HG03521 (cell line): ENCODE results near the gene KDM4C.
"Not testable (repeated sequence)": the region's sequence is repeated elsewhere in the genome, so short reads cannot be mapped to it uniquely, and the experiment has no call there.

Source experiments
- ATAC-seq: cut with Tn5 transposase; IDR thresholded peaks from one replicate; pipeline ENCODE4 v1.9.1; 2021; ENCODE audit warnings: mild to moderate bottlenecking, moderate library complexity; ENCODE audit not compliant: unreplicated experiment

Gene KDM4C

DNA sequence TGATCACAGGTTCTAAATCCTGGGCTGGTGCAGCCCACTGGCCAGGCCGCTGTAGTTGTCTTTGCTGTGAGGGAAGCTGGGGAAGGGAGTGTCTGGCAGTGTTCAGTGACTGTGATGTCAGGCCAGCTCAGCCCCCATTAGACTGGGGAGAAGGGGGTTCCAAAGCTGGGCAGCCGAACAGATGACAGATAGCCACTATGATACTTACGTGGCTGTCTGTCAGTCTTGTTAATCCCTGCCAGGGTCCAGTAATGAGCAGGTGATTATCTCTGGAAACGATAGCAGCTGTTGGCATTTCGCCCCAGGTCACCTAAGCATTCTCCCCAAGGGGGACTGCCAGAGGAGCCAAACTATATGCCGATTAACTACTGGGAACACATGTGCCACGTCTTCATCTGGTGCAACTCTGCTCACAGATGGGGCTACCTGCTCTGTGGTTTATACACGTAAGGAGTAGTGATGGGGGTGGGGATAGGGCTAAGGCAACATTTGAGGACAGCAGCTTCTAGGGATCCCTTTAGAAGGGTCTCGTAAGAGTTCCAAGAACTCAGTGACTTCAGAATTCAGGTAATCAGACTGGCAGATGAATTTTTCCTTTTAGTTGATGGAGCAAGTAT lies 396.3 kb downstream of the KDM4C start:
- no peak for ATAC-seq

DNA sequence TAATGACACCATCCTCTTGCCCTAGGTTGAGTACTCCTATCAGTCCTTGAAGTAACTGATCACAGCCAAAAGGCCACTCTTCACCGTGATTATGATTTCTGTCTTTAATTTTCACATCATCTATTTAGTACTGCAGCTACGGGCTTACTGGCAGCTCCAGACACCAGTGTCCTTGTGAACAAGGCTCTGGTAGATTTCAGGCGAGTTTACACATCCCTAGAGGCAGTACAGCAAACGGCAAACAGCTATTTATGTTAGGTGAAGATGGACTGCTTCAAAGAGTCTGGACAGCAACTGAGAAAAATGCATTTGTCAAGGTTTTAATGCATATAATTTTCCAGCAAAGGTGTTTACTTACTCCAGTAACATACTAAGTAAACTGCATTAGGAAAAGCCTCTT lies 396.9 kb downstream of the KDM4C start:
- no peak for ATAC-seq

DNA sequence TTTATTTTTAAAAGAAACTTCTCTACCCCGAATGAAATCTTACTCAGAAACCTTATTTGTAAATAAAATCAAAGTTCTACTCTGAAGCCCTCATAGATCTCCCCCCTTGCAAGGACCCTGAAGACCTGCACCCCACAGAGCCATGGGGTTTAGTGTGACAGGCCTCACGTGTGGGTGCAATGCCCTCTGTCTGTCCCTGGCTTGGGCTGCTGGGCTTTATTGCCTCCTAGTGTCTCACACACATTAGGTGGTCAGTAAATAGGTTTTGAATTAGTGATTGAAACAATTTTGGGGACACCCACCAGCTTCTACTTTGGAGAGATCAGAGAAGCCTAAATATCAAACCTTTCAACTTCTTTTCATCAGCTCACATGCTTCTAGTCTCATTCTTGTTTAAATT lies 403.7 kb downstream of the KDM4C start:
- no peak for ATAC-seq

DNA sequence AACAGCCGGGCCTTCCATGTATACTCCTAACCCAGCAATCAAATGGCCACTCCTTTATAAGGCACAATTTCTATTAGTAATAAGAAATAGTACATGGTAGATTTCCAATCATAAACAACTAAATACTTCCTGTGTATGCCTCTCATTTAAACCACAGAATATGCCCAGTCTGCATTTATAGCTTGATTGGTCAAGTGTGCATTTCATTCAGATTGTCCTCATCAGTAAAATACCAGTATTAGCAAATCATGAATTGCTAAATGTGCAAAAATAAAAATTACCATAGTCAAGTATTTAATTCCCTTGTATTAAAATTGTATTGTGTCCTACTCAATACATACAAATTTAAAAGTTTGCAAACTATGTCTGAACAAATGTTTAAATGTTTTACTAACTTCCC lies 406.2 kb downstream of the KDM4C start:
- no peak for ATAC-seq

DNA sequence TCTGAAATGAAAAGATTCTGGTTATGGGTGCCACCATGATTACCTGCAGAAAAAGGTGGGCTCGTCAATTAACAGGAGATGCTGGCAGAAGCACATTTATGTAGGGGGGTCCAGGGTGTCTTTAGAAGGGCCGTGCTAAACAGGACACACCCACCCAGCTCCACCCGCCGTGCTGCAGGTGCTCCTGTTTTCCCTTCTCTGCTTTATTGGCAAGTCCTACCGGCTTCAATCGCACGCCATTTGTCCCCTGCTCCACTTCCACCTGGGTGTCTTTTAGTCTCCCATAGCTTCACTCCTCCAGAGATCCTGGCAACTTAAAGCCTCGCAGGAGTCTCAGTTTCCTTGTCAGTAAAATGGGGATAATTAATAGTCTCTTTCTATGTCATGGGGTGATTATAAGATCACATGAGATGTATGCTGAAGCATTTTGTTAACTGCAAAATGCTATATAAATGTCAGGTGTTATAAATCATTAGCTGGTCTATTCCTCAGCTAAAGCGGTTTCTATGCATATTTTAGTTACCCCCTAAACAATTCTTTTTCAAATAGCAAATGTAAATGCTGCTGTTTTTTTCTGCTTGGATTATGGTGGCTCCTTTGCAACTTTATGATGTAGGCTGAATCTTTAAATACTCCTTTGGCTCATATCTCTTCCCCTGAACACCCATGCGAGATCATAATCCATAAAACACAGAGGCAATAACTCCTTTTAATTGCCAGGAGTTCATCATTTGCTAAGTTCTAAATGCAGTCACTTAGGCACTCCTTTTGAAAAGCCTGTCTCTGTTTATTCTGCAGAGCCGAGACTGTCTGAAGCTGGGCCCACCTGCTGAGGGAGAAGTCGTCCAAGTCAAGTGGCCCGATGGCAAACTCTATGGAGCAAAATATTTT lies 406.9 kb downstream of the KDM4C start:
- ATAC-seq: no peak

DNA sequence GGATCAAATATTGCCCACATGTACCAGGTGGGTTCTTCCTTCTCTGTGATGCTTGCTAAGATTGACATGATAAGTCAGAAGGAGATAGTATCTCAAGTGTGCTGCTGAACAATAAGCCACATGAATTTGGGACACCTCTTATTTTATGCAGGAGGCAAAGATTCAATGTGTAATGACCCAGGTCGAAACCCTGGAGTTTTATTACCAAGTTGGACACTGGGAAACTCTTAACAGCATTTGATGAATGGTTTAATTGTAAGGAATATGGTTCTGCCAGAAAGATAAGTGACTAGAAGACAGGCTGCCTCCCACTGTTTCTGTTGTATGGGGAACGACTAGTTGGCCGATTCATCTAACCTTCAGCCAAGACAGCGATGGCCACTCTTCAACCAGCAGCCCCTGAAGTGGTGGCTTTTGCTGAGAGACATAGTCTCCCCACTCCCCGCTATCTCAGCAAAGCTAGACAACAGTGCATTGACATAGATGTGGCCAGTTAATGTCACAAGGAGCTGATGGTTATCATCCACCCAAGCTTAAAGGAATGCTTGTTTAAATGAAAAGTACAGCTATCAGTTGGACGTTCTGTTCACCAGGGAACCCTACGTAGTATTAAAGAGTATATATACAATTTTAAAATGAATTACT lies 407.7 kb downstream of the KDM4C start:
- ATAC-seq: no peak

DNA sequence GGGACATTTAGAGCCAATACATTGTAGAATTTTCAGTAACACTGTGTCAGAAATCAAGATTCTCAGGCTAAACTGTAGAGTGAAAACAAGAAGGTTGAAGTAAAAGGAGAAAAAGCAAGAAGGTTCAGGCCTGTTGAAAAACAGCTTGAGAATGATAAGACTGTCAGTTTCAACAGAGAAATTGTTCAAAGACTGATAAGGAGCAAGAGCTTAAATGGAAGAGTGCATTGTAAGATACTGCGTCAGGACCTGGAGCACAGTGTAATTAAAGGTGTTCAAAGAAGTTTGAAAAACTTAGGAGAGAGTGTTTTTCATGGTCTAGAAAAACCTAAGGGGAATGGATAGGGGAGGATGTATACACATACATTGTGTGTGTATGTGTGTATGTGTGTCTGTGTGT lies 408.3 kb downstream of the KDM4C start:
- ATAC-seq: no peak

DNA sequence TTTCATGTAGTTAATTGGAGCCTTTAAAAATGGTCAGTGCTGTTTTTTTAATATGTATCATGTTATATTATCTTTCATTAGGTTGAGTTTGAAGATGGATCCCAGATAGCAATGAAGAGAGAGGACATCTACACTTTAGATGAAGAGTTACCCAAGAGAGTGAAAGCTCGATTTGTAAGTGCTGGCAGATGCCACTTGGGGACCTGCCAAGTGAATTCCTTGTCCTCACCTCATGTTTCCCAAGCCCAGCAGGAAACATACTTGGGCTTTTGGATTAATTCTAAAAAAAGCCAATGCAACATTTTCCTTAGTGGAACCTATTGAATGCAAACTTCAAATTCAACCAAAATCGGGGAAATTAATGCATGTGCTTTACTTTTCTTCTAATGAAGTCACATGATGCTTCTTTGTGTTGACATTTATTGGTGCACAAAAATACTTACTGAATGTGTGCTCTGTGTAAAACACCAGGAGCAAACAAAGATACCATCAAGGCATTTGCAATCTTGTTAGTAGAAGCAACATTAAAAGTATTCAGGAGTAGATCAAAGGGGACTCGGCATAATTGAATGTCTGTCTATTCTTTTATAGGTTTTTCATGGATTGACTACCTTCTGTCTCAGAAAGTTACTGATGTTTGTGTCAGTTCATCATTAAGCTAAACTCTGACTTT lies 412.1 kb downstream of the KDM4C start:
- ATAC-seq: no peak

DNA sequence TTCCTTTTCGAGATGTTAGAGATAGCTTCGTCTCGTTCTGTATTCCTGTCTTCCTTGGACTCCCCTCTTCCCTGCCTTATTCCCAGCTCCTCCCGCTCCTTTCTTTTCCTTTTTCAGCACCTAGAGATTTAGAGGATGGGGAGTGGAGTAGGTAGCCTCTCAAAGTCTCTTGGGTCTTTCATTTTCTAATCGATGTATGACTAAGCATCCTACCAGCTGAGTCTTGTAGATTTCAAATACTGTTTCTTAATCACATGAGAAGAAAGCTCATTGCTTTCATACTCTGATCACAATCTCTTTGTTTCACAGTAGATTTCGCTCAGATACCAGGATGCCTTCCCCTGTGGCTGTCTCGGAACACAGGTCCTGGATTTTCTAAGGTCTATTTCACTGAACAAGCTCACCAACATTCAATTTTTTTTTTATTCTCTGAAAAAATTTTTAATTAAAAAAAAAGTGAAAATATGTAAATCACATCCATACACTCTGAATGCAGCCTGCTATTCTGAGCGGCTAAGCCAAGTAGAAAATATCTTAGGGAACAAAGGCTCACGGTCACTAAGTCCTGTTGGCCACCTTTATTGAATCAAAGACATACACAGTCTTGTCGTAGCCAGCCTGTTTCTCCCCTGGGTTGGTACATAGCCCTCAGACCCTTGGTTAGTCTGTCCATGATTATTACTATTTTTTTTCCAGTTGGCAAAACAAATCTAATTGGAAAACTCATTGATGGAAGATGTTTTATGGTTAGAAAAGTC lies 413.8 kb downstream of the KDM4C start:
- no peak for ATAC-seq

DNA sequence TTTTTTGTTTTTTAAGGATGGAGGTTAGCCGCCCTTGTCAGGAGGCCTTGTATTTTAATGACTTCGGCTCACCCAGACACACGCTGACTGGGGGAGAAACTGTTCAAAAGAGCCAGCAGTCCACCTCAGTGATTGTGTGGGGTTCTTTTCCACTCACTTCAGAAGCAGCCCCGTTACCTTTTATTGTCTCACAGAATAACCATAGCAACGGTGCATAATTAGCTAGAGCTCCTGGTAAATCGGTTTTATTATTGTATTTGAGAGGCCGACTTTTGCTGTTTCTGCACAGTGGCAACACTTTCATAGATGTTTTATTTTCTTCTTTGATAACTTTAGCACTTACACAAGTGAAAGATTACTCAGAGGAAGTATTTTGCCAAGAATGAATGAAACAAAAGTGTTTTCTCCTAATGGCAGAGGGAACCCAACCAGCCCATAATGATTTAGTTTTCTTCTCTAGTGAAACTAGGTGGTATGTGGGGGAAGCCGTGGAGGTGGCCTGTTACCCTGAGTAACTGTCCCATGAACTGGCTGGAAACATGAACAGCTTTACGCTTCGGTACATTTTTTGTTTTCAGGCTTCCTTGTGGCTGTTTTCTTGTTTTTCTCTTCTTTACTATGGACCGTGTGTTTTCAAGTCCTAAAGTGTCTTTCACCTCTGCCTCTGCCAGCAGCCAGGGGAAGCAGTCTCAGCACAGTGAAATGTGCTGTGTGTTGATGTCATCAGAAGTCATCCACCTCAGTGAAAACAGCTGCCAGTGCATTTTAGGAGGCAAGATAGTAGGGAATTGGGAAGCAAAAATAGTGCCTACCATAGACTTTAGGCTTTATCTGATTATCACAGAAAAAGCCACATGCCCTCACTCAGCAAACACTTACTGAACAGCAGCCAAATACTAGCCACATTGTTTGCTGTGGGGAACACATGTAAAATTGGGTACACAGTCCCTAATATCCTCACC lies 414.7 kb downstream of the KDM4C start:
- no peak for ATAC-seq

DNA sequence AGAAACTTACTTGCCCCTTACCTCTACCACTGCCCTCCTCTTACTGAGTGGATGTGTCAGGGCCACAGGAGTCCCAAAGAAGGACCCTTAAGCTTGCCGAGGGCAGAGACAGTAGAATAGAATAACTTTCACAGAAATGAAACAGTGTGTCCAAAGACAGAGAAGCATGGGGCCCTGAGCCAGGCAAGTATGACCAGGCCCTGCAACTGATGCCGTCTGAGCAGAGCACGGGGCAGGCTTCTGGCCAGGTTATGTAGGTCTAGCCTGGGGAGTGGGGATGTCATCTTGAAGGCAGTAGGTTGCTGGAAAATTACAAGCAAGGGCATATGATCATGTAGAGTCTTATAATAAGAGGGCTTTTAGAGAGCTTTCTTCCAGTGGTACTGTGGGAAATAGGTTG lies 415.4 kb downstream of the KDM4C start:
- no peak for ATAC-seq

DNA sequence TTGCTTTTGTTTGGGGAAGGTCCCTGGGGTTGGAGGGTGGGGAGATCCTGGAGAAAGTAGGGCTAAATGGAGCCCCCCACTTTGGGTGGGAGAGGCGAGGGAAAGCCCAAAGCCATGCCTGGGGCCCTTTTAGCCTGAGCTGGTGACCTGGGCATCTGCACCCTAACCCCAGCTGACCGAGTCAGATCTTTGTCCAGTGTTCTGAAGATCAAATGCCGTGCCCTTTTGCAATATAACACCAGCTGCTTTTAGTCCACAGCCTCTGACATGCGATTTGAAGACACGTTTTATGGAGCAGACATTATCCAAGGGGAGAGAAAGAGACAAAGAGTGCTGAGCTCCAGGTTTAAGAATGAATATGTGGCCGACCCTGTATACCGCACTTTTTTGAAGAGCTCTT lies 416.5 kb downstream of the KDM4C start:
- no peak for ATAC-seq

DNA sequence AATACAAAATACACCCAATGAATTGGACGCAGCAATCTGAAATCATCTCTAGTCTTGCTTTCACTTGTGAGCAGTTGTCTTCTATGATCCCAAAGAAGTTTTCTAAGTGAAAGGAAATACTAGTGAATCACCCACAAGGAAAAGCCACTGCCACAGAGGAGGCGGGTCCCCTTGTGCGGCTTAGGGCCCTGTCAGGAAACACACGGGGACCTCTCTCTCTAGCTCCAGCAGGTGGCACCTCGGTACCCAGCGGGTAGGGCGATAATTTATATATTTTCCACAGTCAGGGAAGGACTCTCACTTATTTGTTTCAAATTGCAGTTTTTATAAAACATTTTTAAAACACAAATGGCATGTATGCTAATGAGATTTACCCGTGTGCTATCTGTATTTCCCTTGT lies 417.1 kb downstream of the KDM4C start:
- ATAC-seq: no peak

DNA sequence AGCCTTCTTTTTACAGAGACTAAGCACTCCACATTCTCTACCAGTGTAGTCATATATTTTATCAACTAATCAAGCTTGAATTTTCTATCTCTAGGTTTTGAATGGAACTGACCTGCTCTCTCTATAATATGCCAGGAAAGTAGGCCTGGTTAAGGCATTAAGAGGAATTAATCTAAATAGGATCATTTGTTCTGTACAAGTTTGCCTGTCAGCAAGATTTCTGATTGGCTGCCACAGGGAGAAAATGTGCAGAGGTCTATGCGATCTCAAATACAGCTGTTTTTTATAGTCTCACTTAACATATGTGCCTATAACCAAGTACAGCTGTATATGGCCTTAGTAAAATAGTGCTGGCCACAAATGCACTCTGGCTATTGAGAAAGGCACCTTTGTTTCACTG lies 418.8 kb downstream of the KDM4C start:
- ATAC-seq: no peak

DNA sequence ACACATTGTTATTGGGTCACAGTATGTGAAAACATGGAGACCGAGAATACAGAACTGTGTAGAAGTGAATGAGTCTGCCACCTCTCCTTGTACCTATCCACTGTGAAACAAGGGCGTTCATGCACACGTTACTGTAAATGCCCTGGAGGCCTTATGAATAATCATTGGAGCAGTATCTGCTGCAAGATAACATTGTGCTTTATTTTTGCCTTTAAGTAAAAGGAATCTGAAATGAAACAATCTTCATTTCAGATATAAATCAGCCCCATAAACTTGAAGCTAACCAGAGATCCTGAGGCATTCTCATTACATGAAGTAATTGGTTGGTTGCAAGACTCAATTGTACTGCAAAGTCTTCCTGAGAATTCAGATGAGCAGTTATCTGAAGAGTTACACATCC lies 419.6 kb downstream of the KDM4C start:
- no peak for ATAC-seq

DNA sequence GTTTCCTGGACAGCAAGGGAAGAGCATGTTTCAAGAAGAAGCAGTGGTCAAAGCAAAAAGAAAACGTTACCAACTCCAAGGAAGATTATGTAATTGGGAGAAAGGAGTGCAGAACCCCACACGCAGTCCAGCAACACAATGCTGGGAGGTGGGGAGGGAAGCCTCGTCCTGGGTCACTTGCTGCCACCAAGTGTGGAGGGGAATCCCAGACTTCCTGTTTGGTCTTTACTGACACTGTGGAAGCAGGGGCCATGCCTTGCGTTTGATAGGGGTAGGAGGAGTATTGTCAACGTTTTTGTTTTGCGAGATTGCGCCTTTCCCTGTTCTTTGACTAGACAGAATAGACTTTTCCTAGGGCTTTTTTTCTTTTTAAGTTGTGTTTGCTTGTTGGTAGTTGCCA lies 421.0 kb downstream of the KDM4C start:
- ATAC-seq: no peak

DNA sequence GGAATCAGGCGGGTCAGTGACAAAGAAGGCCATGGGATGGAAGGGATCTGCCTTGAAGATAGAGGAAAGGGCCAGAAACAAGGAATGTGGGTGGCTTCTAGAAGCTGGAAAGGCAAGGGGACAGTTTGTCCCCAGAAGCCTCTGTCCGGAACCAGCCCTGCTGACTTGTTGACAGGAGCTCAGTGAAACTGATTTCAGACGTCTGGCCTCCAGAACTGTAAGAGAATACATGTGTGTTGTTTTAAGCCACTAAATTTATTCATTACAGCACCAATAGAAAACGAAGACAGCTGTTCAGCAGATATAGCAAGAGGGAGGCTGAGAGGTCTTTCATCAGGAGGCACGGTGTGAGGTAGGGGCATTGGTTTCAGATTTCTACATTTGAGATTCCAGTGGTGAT lies 422.5 kb downstream of the KDM4C start:
- ATAC-seq: no peak

DNA sequence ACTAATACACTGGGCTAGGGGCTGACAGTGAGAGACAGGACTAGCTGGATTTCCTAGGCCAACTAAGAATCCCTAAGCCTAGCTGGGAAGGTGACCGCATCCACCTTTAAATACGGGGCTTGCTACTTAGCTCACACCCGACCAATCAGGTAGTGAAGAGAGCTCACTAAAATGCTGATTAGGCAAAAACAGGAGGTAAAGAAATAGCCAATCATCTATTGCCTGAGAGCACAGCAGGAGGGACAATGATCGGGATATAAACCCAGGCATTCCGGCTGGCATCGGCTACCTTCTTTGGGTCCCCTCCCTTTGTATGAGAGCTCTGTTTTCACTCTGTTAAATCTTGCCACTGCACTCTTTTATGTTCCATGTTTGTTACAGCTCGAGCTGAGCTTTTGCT lies 425.4 kb downstream of the KDM4C start:
- ATAC-seq: not testable (repeated sequence)

DNA sequence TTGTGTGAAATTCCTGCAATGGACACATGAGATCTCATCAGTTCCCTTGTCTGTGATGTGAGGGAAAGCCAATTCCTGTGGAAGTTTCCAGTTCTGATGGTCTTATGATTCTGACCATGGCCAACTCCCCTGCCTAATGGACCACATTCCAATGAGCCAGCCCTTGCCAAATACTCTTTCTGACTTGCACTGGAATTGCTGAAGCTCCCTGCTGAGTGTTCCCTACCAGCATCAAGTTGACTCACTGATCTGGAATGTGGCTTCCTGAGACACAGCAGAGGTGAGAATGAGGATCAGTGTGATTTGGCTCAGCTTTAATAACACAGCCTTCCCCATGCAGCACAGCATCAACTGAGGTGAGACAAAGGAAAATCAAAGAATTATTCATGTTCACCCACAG lies 427.8 kb downstream of the KDM4C start:
- ATAC-seq: no peak

DNA sequence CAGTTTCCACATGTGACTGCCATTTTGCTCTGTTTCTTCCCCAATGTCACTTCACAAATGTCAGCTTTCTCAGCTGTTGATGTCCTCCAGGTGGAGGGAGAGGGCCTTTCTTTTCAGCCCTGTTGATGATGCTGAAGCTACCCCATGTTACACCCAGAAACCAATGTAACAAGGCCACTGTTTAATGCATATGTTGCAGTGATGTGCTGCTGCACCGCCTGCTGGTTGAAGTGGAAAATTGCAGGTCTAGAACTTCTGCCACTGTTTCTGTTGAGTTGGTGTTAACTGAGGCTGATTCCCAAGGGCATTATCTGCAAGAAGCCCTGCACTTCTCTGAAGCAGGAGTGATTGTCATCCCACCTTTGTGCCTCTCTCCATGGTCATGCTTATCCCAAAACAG lies 428.4 kb downstream of the KDM4C start:
- ATAC-seq: no peak
